Thyroid gland (tissue), 4 donors: Measurements from ENCODE around the gene POMGNT2. TPM values are rescaled to one million over a fixed set of nuclear protein-coding genes. Genes with fewer than 3 reads are reported as not detected.

Source experiments
- DNase-seq, 2 donors: peaks; one replicate each; pipeline ENCODE4 v3.0.0-alpha.2; 2019
- H3K27ac ChIP-seq, 3 donors: fragments of 200-600 bp; sonication (generic); 1 replicate in 2 of 3; 2 replicates in 1 of 3; pipeline ENCODE4 v1.5.1; 2016 to 2019; ENCODE audit warnings: mild to moderate bottlenecking in 1 of 3, moderate library complexity in 1 of 3
- H3K27me3 ChIP-seq: fragments of 200-600 bp; sonication (generic); one replicate; pipeline ENCODE4 v1.5.1; 2019
- H3K36me3 ChIP-seq, 2 donors: fragments of 200-600 bp; sonication (generic); one replicate each; pipeline ENCODE4 v1.5.1; 2016 to 2019
- H3K4me1 ChIP-seq, 2 donors: fragments of 200-600 bp; sonication (generic); one replicate each; pipeline ENCODE4 v1.5.1; 2017 to 2019
- H3K4me3 ChIP-seq, 3 donors: fragments of 200-600 bp; sonication (generic); replicated peaks in 1 of 3; 1 replicate in 2 of 3; 2 replicates in 1 of 3; pipeline ENCODE4 v1.5.1; 2016; ENCODE audit warnings: mild to moderate bottlenecking in 1 of 3
- H3K9me3 ChIP-seq: fragments of 200-600 bp; sonication (generic); one replicate; pipeline ENCODE4 v1.5.1; 2017
- POLR2A ChIP-seq, 2 donors: fragments of 450-650 bp; IDR thresholded peaks; one replicate each; pipeline ENCODE4 v1.6.1; 2017; ENCODE audit warnings: antibody characterized with exemption in 2 of 2, mild to moderate bottlenecking in 2 of 2, moderate library complexity in 1 of 2
- WGBS, 2 donors: methylation state at CpG; one replicate each; pipeline ENCODE4 v1.1.5; 2017; 5-methylcytosine and 5-hydroxymethylcytosine counted together
- intact Hi-C: fragments of 100-400 bp; cut with DNase I; formaldehyde crosslinking; loops from one replicate; pipeline ENCODE4 v1.15.1; 2023
- total RNA-seq, 4 donors: library from RNA; depleted of rRNA; stranded (reverse); fragments of >200 nt; gene quantifications; one replicate each; pipeline ENCODE4 v1.2.3, GENCODE V29; 2016
- TF ChIP-seq, protein P1 (sequence below), 6 experiments: fragments of 200-600 bp in 3 of 6; fragments of 450-650 bp in 3 of 6; sonication (generic) in 3 of 6; IDR thresholded peaks; one replicate each; pipeline ENCODE4 v1.5.1; 2016 to 2019; ENCODE audit warnings: antibody characterized with exemption in 6 of 6, mild to moderate bottlenecking in 2 of 6, inconsistent platforms in 1 of 6, moderate library complexity in 1 of 6

POMGNT2 gene
- total RNA-seq, 4 donors from 2014 or later = 17.1 to 30.1 (median 23.5) TPM

DNA sequence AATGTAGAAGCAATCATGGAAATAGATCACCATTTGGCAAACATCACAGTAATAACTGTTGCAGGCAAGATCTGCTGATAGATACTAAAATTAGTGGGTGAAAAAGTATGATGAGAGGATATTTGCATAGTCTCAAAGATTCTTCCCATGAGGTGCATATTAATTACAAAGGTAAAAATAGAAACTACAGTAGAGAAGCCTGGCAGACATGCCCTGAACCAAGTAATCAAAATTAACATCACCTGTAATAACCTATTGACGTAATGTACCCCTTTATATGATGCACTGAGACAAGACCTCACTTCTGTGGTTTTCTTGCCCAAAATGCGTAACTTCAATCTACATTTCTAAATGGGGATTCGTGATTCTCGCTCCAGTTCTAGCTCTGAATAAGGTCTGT is 14.4 kb downstream of the POMGNT2 start:
- H3K4me3 ChIP-seq = no peak overlapping the region
- no peak overlapping the region for H3K27ac ChIP-seq
- 96 to 99% methylated on average over 4 of the region's 4 CpGs for WGBS, 2 donors
- no peaks in the 10 kb centered on the region for H3K36me3 ChIP-seq
- DNase-seq = no peak
- H3K4me1 ChIP-seq = peaks cover 6 to 18% of the 10 kb centered on the region in 2 donors
- intact Hi-C loops = no loop called here
- no peak for TF ChIP-seq POLR2A (IDR thresholded peaks at IDR 0.05)
- TF ChIP-seq, protein P1, sequence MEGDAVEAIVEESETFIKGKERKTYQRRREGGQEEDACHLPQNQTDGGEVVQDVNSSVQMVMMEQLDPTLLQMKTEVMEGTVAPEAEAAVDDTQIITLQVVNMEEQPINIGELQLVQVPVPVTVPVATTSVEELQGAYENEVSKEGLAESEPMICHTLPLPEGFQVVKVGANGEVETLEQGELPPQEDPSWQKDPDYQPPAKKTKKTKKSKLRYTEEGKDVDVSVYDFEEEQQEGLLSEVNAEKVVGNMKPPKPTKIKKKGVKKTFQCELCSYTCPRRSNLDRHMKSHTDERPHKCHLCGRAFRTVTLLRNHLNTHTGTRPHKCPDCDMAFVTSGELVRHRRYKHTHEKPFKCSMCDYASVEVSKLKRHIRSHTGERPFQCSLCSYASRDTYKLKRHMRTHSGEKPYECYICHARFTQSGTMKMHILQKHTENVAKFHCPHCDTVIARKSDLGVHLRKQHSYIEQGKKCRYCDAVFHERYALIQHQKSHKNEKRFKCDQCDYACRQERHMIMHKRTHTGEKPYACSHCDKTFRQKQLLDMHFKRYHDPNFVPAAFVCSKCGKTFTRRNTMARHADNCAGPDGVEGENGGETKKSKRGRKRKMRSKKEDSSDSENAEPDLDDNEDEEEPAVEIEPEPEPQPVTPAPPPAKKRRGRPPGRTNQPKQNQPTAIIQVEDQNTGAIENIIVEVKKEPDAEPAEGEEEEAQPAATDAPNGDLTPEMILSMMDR (IDR thresholded peaks at IDR 0.05) = no peak
- H3K27me3 ChIP-seq = no peaks in the 10 kb centered on the region
- H3K9me3 ChIP-seq = no peaks in the 10 kb centered on the region

DNA sequence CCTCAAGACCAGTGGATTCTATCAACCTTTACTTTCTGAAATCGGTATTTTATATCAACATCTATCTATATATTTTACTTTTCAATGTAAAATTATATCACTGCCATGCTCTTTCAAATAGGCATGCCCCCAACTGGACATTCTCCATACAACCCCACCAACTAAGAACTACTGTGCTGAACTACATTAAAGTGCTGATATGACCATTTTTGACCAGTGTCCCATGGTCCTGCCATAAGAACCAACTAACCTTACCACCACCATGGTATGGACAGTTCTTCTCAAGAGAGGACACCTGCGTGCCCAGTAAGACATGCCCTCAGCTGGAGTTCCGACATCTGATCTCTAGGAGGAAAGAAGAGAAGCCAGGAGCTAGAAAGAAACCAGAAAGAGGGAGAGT is 15.6 kb downstream of the POMGNT2 start:
- no peak overlapping the region for H3K27ac ChIP-seq
- 96 to 98% methylated on average over 3 of the region's 3 CpGs for WGBS, 2 donors

DNA sequence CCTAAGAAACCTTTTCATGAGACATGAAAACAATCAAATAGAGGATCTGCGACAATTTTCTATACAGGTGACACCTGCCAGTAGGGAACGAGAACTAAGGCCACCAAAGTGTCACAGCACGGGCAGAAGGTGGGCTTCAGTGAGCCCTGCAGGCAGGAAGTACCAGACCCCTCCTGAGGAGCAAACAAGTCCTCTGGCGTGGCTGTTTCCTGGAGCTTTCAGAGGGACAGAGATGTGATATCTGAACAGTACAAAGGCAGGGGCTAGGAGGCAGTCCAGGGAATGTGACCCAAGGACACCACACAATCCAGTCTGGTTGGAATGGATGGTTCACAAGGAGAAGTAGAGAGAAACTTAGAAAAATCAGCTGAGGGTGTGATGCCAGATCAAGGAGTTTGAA is 16.8 kb downstream of the POMGNT2 start:
- intact Hi-C loops = no loop called here
- Histone ChIP-seq H3K27me3 (no peaks in the 10 kb centered on the region), H3K27ac (no peak overlapping the region), H3K36me3 (no peaks in the 10 kb centered on the region), H3K9me3 (no peaks in the 10 kb centered on the region), H3K4me1 (peaks cover 0 to 6% of the 10 kb centered on the region in 2 donors), H3K4me3 (no peak overlapping the region)
- TF ChIP-seq POLR2A (IDR thresholded peaks at IDR 0.05) = no peak
- TF ChIP-seq, protein P1 (IDR thresholded peaks at IDR 0.05) = no peak
- DNase-seq = no peak
- 92 to 96% methylated on average over 4 of the region's 4 CpGs for whole genome bisulfite sequencing, 2 donors

More for the DNA sequence above, 15.6 kb downstream of the POMGNT2 start:
- Histone ChIP-seq H3K4me3 (no peak overlapping the region), H3K36me3 (no peaks in the 10 kb centered on the region), H3K27me3 (no peaks in the 10 kb centered on the region), H3K4me1 (peaks cover 6 to 17% of the 10 kb centered on the region in 2 donors), H3K9me3 (no peaks in the 10 kb centered on the region)
- no peak for TF ChIP-seq POLR2A (IDR thresholded peaks at IDR 0.05)
- TF ChIP-seq, protein P1 (IDR thresholded peaks at IDR 0.05) = no peak
- intact Hi-C loops = no loop called here
- no peak for DNase-seq

DNA sequence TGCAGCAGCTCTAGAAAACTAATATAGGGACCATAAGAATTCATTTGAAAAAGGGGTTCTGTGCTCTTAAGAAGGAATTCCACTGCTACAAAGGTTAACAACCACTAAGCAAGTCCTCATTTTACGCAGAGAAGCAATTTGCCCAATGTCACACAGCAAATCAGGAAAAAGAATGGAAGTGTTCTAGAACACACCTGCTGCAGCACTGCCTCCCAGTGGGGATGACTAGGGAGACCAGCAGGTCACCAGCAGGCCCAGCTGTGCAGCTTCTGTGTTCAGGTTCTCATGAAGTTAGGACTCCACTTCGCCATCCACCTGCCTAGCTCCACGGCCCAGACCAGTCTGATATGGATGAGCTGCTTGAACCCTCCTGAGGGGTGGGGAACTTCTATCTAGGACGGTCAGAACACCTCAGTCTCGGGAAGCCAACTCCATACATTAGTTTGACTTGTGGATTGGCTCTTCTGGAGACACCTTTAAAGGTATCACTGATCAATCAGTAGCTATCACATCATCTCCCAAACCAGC is 18.6 kb downstream of the POMGNT2 start:
- H3K27ac ChIP-seq = no peak overlapping the region
- intact Hi-C loops = no loop called here

DNA sequence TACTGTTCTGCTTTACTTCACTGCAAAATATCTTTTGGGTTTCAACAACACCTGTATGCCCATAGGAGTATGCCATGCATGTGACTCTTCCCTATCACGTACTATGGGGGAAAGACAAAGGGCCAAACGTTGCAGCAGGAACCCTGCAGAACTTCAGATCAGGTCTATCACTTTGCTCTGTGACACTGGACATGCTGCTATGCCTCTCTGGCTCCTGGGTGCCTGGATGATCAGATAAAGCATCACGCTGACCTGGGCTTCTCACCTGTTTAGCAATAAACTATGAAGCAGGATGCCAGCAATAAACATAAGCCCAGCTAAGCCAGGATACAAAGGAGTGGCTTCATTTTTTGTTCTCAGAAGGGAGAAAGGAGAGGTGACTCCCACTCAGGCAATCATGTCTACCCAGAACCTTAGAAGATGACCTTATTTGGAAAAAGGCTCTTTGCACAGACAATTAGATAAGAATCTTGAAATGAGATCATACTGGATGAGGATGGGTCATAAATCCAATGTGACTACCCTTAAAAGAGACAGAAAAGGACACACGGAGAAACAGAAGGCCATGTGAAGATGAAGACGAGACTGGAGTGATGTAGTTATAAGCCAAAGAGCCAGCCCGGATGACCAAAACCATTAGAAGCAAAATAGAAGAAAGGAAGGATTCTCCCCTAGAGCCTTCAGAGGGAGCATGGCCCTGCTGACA is 19.3 kb downstream of the POMGNT2 start:
- H3K4me1 ChIP-seq = no peaks in the 10 kb centered on the region
- no peaks in the 10 kb centered on the region for H3K36me3 ChIP-seq
- DNase-seq = no peak
- intact Hi-C loops = no loop called here
- no peaks in the 10 kb centered on the region for H3K27me3 ChIP-seq
- H3K27ac ChIP-seq = no peak overlapping the region
- no peak overlapping the region for H3K4me3 ChIP-seq
- H3K9me3 ChIP-seq = no peaks in the 10 kb centered on the region
- 90 to 96% methylated on average over 6 of the region's 6 CpGs for WGBS, 2 donors
- TF ChIP-seq POLR2A (IDR thresholded peaks at IDR 0.05) = no peak
- TF ChIP-seq, protein P1 (IDR thresholded peaks at IDR 0.05) = no peak

More for the DNA sequence above, 18.6 kb downstream of the POMGNT2 start:
- no peaks in the 10 kb centered on the region for H3K4me1 ChIP-seq
- no peaks in the 10 kb centered on the region for H3K27me3 ChIP-seq
- TF ChIP-seq, protein P1 (IDR thresholded peaks at IDR 0.05) = no peak
- no peak for TF ChIP-seq POLR2A (IDR thresholded peaks at IDR 0.05)
- H3K36me3 ChIP-seq = no peaks in the 10 kb centered on the region
- DNase-seq = no peak
- WGBS, 2 donors = 99 to 100% methylated on average over 5 of the region's 5 CpGs
- no peak overlapping the region for H3K4me3 ChIP-seq
- no peaks in the 10 kb centered on the region for H3K9me3 ChIP-seq
